Muscle of leg (tissue), 11 donors: ENCODE measurements around the gene HSF2BP. TPM values are rescaled to one million over a fixed set of nuclear protein-coding genes. Genes with fewer than 3 reads are reported as not detected.

Experiments used
- DNase-seq: peaks from one replicate; pipeline ENCODE4 v3.0.0; 2013
- H3K27ac ChIP-seq: one replicate; pipeline ENCODE4 v1.5.1; 2013; ENCODE audit warnings: mild to moderate bottlenecking, low read length, control low read depth
- H3K27me3 ChIP-seq: one replicate; pipeline ENCODE4 v1.6.1; 2013; ENCODE audit warnings: low read length; ENCODE audit not compliant: control insufficient read depth, insufficient read depth
- H3K36me3 ChIP-seq: one replicate; pipeline ENCODE4 v1.6.1; 2013; ENCODE audit warnings: low read length; ENCODE audit not compliant: control insufficient read depth, insufficient read depth
- H3K4me1 ChIP-seq: one replicate; pipeline ENCODE4 v1.6.1; 2013; ENCODE audit warnings: low read length; ENCODE audit not compliant: control insufficient read depth, insufficient read depth
- H3K4me3 ChIP-seq: one replicate; pipeline ENCODE4 v1.5.1; 2013; ENCODE audit warnings: low read length, control low read depth
- H3K9me3 ChIP-seq: replicated peaks from 2 replicates; pipeline ENCODE4 v1.6.1; 2013; ENCODE audit warnings: low read depth, low read length; ENCODE audit not compliant: control insufficient read depth
- WGBS: methylation state at CpG from one replicate; pipeline ENCODE4 v1.1.5; 2013; ENCODE audit warnings: missing lambda C conversion rate; ENCODE audit not compliant: insufficient coverage; 5-methylcytosine and 5-hydroxymethylcytosine counted together
- polyA plus RNA-seq, 8 donors: library from polyadenylated mRNA; unstranded; fragments of 120-200 nt; gene quantifications; one replicate each; pipeline versions ENCODE4 v1.2.1 to v1.2.3, GENCODE V29; 2013; ENCODE audit warnings: inconsistent platforms in 1 of 8, low replicate concordance in 1 of 8; ENCODE audit not compliant: insufficient read length in 8 of 8, insufficient read depth in 1 of 8
- total RNA-seq: library from RNA; stranded (reverse); fragments of 120-200 nt; gene quantifications from one replicate; pipeline ENCODE4 v1.2.4, GENCODE V29; 2013

HSF2BP gene
- total and polyA plus RNA-seq, 9 donors: 0.68 to 1.2 (median 0.93) TPM

GRCh38 chr21:43639470-43640353 is 19.6 kb downstream of the HSF2BP start:
- H3K4me3 ChIP-seq: no peak overlapping the region
- 93% methylated on average over 3 of the region's 7 CpGs for WGBS
- no peaks in the 10 kb centered on the region for H3K27me3 ChIP-seq
- DNase-seq: no peak
- no peaks in the 10 kb centered on the region for H3K9me3 ChIP-seq
- H3K4me1 ChIP-seq: no peaks in the 10 kb centered on the region
- H3K27ac ChIP-seq: no peak overlapping the region
- no peaks in the 10 kb centered on the region for H3K36me3 ChIP-seq

- no CpG with 5 or more reads among the region's 3 CpGs for WGBS
- Histone ChIP-seq H3K36me3 (no peaks in the 10 kb centered on the region), H3K27ac (no peak overlapping the region), H3K4me3 (no peak overlapping the region), H3K27me3 (no peaks in the 10 kb centered on the region), H3K4me1 (no peaks in the 10 kb centered on the region), H3K9me3 (no peaks in the 10 kb centered on the region)
- no peak for DNase-seq
Observed at GRCh38 chr21:43637530-43638158, 21.6 kb downstream of the HSF2BP start.

- no peaks in the 10 kb centered on the region for H3K36me3 ChIP-seq
- no peak for DNase-seq
- H3K27me3 ChIP-seq: no peaks in the 10 kb centered on the region
- no peak overlapping the region for H3K27ac ChIP-seq
- H3K9me3 ChIP-seq: no peaks in the 10 kb centered on the region
- whole genome bisulfite sequencing: no CpG with 5 or more reads among the region's 7 CpGs
- H3K4me3 ChIP-seq: no peak overlapping the region
- no peaks in the 10 kb centered on the region for H3K4me1 ChIP-seq
Observed at GRCh38 chr21:43635436-43635835, 23.9 kb downstream of the HSF2BP start.

- no peak for DNase-seq
- 68% methylated on average over 2 of the region's 5 CpGs for WGBS
- H3K4me3 ChIP-seq: no peak overlapping the region
Observed at GRCh38 chr21:43634618-43635017, 24.7 kb downstream of the HSF2BP start.

GRCh38 chr21:43632373-43632905 is 26.8 kb downstream of the HSF2BP start:
- H3K4me1 ChIP-seq: no peaks in the 10 kb centered on the region
- H3K27ac ChIP-seq: no peak overlapping the region
- no peak for DNase-seq
- WGBS: 78% methylated on average over 1 of the region's 5 CpGs
- H3K9me3 ChIP-seq: peaks cover 4% of the 10 kb centered on the region
- no peaks in the 10 kb centered on the region for H3K36me3 ChIP-seq
- H3K27me3 ChIP-seq: no peaks in the 10 kb centered on the region
- H3K4me3 ChIP-seq: no peak overlapping the region

More at GRCh38 chr21:43634618-43635017, 24.7 kb downstream of the HSF2BP start:
- Histone ChIP-seq H3K4me1 (no peaks in the 10 kb centered on the region), H3K36me3 (no peaks in the 10 kb centered on the region), H3K9me3 (no peaks in the 10 kb centered on the region), H3K27me3 (no peaks in the 10 kb centered on the region), H3K27ac (no peak overlapping the region)

- Histone ChIP-seq H3K4me3 (no peak overlapping the region), H3K9me3 (peaks cover 4% of the 10 kb centered on the region), H3K27ac (no peak overlapping the region), H3K36me3 (no peaks in the 10 kb centered on the region), H3K27me3 (no peaks in the 10 kb centered on the region), H3K4me1 (no peaks in the 10 kb centered on the region)
- WGBS: 93% methylated on average over 10 of the region's 14 CpGs
- DNase-seq: no peak
Observed at GRCh38 chr21:43631411-43632107, 27.7 kb downstream of the HSF2BP start.

GRCh38 chr21:43627527-43627926 is 31.8 kb downstream of the HSF2BP start:
- H3K27me3 ChIP-seq: no peaks in the 10 kb centered on the region
- no peaks in the 10 kb centered on the region for H3K4me1 ChIP-seq
- WGBS: 92% methylated on average over 1 of the region's 2 CpGs
- no peak for DNase-seq
- no peaks in the 10 kb centered on the region for H3K36me3 ChIP-seq
- H3K4me3 ChIP-seq: no peak overlapping the region
- H3K27ac ChIP-seq: no peak overlapping the region
- H3K9me3 ChIP-seq: peaks cover 4% of the 10 kb centered on the region

GRCh38 chr21:43626390-43626789 is 32.9 kb downstream of the HSF2BP start:
- Histone ChIP-seq H3K27me3 (no peaks in the 10 kb centered on the region), H3K27ac (no peak overlapping the region), H3K4me1 (no peaks in the 10 kb centered on the region), H3K36me3 (no peaks in the 10 kb centered on the region), H3K4me3 (no peak overlapping the region), H3K9me3 (peaks cover 4% of the 10 kb centered on the region)
- WGBS: 100% methylated on average over 1 of the region's 3 CpGs
- no peak for DNase-seq

- H3K4me1 ChIP-seq: no peaks in the 10 kb centered on the region
- H3K27ac ChIP-seq: no peak overlapping the region
- 61% methylated on average over 4 of the region's 4 CpGs for WGBS
- H3K27me3 ChIP-seq: no peaks in the 10 kb centered on the region
- H3K9me3 ChIP-seq: peaks cover 13% of the 10 kb centered on the region
- H3K36me3 ChIP-seq: no peaks in the 10 kb centered on the region
- H3K4me3 ChIP-seq: no peak overlapping the region
- DNase-seq: no peak
Observed at GRCh38 chr21:43624339-43624738, 34.9 kb downstream of the HSF2BP start.

GRCh38 chr21:43623588-43623987 is 35.7 kb downstream of the HSF2BP start:
- Histone ChIP-seq H3K9me3 (peaks cover 9% of the 10 kb centered on the region), H3K4me1 (no peaks in the 10 kb centered on the region), H3K27ac (no peak overlapping the region), H3K4me3 (no peak overlapping the region), H3K36me3 (no peaks in the 10 kb centered on the region), H3K27me3 (no peaks in the 10 kb centered on the region)
- no peak for DNase-seq
- no CpG with 5 or more reads among the region's 2 CpGs for WGBS
